Stimulated activated CD4-positive, alpha-beta T cell treated with anti-CD3 and anti-CD28 coated beads, Interleukin-12 subunit alpha, Interleukin-12 subunit beta, amount 100 ng/mL, for 48 hours (primary cell): ENCODE measurements around the gene NIPA2.

Source experiments
- DNase-seq, 3 donors: peaks; one replicate each; pipeline ENCODE4 v3.0.0-alpha.2; 2020; ENCODE audit warnings: low read depth in 2 of 3, low spot score in 1 of 3

Gene NIPA2

GRCh38 chr15:22831473-22831872 is 7.0 kb upstream of the NIPA2 start:
- no peak for DNase-seq

DNA sequence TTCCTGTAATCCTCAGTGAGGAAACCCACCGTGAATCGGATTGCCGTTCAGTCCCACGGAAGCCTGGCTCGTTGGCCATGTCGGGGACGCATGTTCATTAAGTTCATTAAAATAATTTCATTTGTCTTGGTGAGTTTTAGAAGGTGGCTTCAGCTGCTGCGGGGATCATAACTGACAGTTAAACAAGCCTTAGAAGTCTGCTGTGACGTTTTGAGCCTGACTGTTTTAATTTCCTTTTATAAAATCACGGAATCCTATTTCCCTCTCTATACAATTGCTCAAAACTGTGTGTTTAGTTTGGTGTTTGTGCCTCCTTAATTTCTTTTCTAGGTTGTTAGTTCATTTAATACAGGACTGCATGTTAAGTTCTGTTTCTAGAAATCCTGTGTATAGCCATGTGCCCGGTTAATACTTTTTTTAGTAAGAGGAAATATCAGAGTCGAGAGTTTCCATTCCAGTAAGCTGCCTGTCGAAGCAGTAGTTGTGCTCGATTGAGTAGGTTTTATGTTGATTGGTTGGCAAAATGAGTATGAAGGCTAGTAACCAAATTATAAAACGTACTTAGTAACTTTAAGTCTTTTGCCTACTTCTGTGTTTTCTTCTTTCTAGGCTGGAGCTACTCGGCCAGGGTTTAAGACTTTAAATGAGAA is 705 bp downstream of the NIPA2 start:
- no peak for DNase-seq

DNA sequence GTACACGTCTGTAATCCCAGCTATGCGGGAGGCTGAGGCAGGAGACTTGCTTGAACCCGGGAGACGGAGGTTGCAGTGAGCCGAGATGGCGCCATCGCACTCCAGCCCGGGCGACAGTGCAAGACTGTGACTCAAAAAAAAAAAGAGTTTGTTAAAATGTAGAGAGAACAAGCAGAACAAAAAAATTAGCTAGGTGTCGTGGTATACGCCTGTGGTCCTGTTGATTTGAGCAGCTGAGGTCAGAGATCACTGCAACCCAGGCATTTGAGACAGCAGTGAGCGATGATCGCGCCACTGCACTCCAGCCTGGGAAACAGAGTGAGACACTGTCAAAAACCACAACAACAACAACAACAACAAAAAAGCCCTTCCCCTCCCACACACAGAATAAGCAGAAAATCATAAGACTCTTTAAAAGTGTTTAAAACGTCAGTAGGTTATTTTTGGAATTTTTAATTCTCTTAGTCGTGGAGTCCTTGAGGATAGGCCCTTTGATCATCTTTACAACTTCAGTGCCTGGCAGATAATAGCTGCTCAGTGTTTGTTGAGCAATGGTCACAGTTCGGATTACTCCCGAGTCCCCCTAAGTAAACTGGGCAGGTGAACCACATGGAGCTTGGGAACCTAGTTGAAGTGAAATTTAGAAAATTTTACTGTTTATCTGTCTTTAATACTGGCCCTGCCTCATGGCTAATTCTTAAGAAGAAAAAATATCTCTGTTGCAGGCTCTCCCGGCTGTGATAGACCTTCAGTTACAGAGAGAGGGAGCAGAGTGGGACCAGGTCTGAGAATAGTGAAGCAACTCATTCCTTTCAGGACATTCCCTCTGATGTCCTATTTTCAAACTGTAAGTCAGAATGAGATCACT is 6.2 kb downstream of the NIPA2 start:
- DNase-seq, result no peak

- no peak for DNase-seq
These were observed 6.9 kb downstream of the NIPA2 start for GRCh38 chr15:22845289-22845900.

GRCh38 chr15:22846073-22846472 is 7.6 kb downstream of the NIPA2 start:
- DNase-seq, result no peak

DNA sequence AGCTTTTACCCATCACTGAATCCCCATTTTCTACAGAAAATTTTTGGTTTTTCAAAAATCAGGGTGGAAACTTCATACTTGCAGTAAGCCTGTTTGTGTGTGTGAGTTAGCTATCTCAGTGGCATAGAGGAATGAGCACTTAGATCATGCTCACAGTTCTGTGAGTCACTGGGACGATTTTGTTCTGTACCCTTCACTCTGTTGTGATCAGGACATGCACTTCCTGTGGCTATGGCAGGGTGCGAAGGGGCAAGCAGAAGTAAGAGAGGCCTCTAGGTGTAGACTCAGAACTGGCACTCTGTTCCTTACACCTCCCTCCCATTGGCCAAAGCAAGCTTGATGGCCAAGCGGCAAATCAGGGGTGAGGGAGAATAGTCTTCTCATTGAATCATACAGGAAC is 11.6 kb downstream of the NIPA2 start:
- no peak for DNase-seq

DNA sequence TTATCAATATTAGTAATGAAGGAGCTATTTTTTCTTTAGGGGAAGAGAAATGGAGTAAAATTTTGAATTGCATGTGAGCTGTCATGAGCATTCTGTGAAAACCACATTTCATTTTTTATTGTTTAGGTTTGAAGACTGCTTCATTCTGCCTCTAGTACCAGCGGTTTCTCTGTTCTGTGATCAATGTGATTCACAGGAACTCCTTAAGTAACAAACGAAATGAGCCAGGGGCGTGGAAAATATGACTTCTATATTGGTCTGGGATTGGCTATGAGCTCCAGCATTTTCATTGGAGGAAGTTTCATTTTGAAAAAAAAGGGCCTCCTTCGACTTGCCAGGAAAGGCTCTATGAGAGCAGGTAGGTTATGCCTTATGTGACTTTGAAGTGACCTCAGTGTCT is 13.0 kb downstream of the NIPA2 start:
- DNase-seq, result no peak

- DNase-seq, result no peak
These were observed 17.3 kb downstream of the NIPA2 start for GRCh38 chr15:22855791-22856190.

GRCh38 chr15:22856659-22857058 is 18.2 kb downstream of the NIPA2 start:
- no peak for DNase-seq

- no peak for DNase-seq
These were observed 22.7 kb downstream of the NIPA2 start for GRCh38 chr15:22861161-22861560.

DNA sequence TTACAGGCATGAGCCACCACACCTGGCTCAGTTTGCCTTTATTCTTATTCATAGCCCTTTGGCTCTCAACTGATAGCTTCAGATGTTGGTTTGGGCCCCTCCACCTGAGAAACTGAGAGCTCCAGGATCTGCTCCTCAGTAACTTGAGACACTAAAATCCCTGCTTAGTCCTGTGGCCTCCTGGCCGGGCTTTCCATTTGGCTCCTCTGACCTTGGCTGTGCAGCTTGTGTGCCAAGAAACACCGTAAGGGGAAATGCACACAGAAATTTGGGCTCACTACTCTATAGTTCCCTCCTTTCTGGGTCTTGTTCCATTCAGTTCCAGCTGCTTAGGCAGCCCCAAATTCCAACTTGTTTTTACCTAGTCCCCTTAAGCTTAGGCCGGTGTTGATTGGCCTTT is 24.9 kb downstream of the NIPA2 start:
- DNase-seq, result no peak

DNA sequence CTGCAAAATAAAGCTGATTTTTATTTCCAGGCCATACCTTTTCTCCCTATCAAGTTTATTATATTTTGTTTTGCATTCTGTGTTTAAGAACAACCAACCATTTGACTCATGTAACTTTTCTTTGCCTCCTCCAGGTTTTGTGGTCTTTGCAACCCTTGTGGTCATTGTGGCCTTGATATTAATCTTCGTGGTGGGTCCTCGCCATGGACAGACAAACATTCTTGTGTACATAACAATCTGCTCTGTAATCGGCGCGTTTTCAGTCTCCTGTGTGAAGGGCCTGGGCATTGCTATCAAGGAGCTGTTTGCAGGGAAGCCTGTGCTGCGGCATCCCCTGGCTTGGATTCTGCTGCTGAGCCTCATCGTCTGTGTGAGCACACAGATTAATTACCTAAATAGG is 27.6 kb downstream of the NIPA2 start:
- DNase-seq, result no peak

DNA sequence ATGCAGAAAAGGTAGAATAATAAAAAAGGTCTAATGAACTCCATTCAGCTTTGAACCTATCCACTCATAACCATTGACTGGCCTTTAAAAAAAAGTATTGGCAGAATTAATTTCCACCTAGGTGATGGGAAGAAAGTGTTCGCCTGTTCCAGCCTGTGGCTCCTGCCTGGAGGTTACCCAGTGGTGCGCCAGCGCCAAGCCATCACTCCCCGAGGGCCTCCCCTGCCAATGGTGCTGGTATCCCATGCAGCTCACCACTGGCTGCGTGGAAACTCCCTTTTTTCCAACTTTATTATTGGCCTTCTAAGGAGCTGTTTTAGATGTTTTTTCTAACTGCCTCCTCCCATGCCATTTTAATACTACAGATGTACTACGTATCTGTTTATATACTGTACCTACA is 29.4 kb downstream of the NIPA2 start:
- no peak for DNase-seq

DNA sequence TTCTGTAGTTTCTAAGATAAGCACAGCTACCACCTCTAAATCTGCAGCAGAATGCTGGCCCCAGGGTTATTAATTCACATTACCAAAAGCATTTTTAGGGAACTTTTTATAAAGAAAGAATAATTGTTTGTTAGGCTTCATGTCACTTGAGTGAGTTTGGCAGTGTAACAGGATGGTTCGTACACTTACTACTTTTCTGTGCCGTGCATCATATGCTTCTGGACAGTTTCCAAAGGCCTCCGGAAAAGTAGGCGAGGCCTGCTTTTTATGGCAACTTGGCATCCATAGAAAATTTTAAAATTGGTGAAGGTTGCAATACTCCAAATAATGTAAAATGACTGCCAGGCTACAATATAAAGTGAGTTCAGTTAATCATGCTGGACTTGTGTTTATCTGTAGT is 30.0 kb downstream of the NIPA2 start:
- DNase-seq, result no peak

DNA sequence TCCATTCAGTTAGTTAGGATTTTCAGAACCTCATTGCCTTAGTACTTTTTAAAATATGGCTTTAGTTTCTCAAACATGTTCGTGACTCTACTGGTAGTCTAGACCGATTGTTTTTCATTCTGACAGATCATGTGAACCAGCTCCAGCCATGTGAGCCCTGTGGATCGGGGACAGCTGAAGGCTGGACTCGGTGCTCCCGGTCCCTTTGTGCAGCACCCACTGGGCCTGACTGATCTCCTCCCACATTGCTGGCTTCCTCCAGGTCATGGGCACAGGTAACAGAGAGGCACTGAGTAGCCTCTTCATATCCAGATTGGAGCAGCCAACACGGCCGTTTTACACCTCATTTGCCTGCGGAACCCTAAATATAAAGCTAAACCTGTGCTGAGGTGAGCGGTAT is 30.5 kb downstream of the NIPA2 start:
- DNase-seq, result no peak

DNA sequence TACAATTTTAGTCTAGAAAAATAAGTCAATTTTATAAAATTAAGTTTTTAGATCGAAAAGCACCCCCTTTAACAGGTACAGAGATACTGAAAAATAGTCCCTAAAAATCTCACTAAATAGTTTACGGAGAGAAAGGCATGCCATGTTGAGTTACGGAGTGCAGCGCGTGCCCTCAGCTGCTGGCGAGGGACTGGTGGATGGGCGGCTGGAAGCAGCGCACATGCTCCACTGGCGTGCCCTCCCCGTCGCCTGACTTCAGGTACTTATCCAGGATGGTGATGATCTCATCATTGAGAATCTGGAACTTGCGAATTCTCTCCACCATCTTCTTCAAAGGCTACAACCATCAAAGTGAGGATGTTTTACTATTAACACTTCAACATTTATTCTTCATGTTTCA is 31.4 kb downstream of the NIPA2 start:
- DNase-seq, result no peak

DNA sequence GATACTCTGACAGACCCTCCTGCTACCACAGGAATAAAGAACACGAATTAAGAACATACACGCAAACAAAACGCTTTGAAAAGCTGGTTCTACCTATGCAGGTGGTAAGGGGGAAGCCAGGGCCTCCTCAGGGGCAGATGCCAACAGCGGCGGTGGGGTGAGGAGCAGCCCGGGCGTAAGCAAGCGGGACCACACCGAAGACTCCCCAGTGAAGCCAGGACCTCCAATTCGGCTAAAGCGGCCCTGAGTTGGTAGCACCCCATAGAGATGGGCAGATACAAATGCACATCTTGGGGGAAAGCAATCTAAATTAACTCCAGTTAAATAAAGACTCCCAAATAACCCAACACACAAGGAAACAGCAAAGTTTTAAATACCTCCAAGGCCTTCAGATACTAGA is 32.4 kb downstream of the NIPA2 start:
- DNase-seq, result no peak

GRCh38 chr15:22871481-22872086 is 33.1 kb downstream of the NIPA2 start:
- no peak for DNase-seq

GRCh38 chr15:22872936-22873701 is 34.7 kb downstream of the NIPA2 start:
- no peak for DNase-seq

DNA sequence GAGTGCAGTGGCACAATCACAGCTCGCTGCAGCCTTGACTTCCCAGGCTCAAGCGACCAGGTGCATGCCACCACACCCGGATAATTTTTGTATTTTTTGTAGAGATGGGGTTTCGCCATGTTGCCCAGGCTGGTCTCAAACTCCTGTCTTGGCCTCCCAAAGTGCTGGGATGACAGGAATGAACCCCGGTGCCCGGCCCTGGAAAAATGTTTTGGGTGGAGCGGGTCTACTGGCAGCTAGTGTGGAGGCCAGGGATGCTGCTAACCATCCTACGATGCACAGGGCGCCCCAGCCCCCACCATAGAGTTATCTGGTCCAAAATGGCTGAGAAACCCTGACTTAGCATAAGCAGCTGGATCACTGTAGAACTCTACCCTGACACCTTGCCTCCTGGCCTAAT is 35.4 kb downstream of the NIPA2 start:
- DNase-seq, result no peak

GRCh38 chr15:22874256-22874655 is 35.8 kb downstream of the NIPA2 start:
- no peak for DNase-seq
